NCI-H2196 treated with DMSO at 0.1 percent for 48 hours (cell line): Measurements from ENCODE around the gene VKORC1L1.
"Not testable (repeated sequence)": the region's sequence is repeated elsewhere in the genome, so short reads cannot be mapped to it uniquely, and the experiment has no call there.

ENCODE experiments used
- DNase-seq: peaks from one replicate; lab custom pipeline; 2025; ENCODE audit not compliant: unreplicated experiment; lab: John Stamatoyannopoulos, UW

VKORC1L1 gene

DNA sequence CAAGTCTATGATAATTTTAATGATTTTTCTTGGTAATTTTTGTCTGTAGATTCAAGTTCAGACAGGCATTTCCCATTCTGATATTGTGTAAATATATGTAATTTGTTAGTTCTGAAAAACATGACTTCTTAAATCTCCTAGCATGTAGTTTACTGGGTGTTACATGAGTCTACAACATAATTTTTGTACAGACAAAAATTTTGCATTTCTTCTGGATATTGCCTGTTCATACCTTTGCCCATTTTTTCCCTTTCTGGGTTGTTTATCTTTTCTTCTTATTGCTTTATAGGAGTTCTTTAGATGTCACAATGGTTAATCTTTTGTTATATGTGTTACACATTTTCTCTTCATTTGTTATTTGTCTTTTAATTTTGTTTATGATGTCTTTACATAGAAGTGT is 12.1 kb downstream of the VKORC1L1 start:
- not testable (repeated sequence) for DNase-seq

DNA sequence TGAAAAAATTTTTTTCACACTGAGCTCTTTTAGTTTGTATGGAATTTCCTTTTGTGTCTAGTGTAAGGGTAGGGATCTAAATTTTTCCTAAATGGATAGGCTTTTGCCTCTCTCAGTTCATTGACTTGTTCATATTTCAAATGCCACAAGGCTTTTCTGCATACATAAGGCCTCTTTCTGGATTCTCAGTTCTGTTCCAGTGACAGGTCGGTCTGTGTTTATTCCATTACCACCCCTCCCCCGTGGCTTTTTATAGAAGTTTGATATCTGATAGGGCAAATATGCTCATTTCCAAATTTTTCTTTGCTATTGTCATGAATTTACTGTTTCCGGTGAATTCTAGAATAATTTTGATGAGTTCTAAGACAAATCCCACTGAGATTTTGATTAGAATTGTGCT is 12.7 kb downstream of the VKORC1L1 start:
- DNase-seq = not testable (repeated sequence)

DNA sequence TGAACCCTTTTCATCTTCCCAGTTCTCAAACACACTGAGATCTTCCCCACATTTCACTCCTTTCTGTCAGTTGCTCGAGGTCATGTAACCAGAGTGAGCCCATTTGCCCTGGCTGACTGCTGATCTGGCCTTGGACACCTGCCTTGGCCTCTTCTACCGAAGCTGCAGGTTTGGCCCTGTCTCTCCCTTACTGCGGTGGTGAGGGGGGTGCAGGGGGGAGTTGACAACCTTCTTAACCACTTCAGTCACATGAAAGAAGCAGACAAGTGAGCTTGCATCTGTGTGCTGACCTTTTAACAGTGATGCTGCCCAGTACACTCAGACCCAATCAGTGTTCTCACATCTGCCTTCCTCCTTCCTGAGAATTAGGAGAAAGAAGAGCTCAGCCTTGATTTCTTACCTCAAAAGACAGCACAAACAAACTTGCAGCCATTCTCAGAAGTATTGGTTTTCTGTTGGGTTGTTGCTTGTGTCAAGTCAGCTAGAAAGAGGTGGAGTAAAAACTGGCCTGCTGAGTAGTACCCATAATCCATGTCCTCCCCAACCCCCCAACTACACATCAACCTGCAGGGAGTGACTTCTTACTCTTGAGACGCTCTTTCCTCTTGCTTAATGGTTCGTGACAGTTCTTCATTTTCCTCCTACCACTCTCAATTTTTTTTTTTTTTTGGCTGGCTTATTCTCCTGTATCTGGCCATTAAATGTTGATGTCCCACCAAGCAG is 15.7 kb downstream of the VKORC1L1 start:
- not testable (repeated sequence) for DNase-seq

DNA sequence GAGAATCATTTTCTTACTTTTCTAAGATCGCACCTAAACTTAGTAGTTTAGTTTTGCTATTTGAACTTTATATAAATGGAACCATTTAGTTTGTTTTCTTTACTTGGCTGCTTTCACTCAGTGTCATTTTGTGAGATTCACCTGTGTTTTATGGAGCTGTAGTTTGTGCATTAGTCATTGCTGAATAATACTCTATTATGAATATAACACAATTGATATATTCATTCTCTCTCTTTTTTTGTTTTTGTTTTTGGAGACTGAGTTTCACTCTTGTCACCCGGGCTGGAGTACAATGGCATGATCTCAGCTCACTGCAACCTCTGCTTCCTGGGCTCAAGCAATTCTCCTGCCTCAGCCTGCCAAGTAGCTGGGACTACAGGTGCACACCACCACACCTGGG is 16.8 kb downstream of the VKORC1L1 start:
- not testable (repeated sequence) for DNase-seq

DNA sequence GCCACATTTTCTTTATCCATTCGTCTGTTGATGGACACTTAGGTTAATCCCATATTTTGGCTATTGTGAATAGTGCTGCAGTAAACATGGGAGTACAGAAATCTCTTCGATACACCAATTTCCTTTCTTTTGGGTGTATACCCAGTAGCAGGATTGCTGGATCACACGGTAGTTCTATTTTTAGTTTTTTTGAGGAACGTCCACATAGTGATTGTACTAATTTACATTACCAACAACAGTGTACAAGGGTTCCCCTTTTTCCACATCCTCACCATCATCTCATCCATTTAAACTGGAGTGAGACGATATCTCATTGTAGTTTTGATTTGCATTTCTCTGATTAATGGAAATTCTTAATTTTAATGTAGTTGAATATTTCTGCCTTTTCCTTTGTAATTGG is 19.3 kb downstream of the VKORC1L1 start:
- DNase-seq = no peak

DNA sequence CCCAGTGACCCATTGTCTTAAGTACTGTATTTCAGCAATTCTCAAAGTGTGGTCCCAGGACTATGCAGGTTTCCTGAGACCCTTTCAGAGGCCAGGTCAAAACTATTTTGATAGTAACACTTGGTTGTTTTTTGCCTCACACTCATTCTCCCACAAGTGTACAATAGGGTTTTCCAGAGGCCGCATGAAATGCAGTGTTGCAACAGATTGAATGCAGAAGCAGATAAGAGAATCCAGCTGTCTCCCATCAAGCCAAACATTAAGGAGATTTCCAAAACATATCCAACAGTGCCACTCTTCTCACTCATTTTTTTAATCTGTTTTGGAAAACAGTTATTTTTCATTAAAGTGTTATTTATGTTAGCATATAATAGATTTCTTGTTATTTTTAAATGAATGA is 20.0 kb downstream of the VKORC1L1 start:
- no peak for DNase-seq

DNA sequence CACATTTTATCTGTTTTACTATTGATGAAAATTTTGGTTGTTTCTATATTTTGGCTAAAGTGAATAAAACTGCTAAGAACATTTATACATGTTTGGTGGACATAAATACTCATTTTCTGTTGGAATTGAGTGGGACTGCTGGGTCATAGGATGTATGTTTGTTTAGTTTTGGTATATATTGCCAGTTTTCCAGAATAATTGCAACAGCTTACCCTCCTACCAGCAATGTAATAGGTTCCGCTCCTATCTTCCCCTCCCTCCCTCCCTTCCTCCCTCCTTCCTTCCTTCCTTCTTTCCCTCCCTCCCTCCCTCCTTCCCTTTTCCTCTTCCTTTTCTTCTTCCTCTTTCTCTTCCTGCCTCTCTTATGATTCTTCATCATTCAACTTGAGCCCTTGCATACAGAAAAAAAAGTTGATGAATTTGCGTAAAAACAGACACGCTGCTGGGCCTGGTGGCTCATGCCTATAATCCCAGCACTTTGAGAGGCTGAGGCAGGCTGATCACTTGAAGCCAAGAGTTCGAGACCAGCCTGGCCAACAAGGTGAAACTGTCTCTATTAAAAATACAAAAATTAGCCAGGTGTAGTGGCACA is 23.5 kb downstream of the VKORC1L1 start:
- DNase-seq = no peak

DNA sequence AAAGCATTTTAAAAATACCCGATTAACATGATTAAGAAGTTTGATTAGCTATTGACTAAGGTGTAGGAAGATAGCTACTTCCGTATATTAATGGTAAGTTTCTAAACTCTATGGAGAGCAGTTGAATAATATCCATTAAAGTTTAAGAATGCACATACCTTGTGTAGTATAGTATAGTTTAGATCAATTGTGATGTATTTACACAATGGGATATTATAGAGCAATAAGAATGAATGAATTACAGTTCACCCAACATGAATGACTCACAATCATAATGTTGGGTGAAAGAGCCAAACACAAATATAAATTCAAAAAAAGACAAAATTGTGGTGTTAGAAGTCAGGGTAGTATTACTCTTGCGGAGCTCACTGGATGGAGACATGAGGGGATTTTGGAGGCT is 24.4 kb downstream of the VKORC1L1 start:
- not testable (repeated sequence) for DNase-seq

DNA sequence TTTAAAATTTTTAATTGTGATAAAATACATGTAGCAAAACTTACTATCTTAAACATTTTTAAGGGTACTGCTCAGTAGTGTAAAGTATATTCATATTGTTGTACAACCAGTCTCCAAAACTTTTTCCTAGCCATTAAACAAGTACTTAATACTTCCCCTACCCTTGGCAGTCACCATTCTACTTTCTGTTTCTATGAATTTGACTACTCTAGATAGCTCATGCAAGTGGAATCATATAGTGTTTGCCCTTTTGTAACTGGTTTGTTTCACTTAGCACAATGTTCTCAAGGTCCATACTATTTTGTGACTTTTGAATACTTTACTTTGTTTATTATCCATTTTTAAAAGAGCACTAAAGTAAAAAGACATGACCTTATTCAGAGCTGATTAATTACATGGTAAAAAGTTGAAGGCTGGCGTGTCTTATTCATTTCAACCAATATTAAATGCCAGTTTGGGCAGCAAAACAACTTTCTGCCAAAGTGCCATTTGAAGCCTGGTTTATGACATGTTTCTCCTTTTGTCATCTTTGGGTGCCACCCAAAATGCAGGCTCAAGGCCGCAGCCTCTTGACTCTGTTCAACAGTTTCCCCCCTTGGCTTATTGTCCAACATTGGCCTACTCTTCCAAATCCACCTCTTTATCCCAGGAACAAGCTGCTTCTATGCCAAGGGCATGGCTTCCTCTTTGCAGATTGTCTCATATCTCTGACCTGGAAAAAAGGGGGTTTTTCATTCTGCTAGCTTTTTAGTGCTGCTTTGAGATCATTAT is 26.0 kb downstream of the VKORC1L1 start:
- not testable (repeated sequence) for DNase-seq

DNA sequence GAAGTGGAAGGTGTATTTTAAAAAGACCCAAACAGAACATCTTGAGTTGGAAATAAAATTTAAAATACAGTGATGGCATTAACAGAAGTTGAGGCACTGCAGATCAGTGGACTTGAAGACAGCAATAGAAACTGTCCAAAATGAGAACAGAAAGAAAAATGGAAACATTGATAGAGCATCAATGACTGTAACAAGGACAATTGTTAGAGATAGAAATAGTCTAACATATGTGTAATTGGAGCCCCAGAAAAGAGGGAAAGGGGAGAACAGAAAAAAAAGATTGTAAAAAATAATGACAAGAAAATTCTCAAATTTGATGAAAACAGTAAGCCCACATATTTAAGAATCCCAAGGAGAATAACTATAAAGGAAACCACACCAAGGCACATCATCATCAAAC is 29.4 kb downstream of the VKORC1L1 start:
- DNase-seq = no peak

DNA sequence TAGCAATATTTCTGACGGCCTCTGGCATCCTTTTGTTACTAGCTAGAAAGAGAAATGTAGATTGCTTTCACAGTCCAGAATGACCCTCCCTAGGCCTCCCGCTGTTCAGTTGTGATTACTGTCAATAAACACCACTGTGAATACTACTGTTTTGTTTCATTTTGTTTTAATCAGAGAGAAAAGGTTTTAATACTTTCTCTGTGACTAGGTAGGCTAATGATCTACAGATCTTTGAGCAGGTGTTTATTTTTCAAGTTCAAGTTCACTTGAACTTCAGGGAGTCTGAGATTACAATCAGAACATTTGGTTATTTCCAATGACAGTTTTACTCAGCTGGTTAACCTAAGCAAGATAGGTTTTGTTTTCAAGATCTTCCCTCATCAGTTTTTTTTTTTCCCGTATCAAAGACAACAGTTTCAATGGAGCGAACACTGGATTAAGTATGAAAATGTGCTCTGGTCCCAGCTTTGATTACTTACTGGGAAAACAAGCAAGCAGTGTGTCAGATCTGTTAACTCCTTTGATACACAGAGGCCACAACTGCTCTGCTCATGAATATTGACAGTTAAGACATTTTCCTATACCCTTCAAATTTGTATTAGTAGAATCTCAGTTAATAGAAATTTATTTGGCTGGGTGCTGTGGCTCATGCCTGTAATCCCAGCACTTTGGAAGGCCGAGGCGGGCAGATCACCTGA is 34.8 kb downstream of the VKORC1L1 start:
- no peak for DNase-seq

DNA sequence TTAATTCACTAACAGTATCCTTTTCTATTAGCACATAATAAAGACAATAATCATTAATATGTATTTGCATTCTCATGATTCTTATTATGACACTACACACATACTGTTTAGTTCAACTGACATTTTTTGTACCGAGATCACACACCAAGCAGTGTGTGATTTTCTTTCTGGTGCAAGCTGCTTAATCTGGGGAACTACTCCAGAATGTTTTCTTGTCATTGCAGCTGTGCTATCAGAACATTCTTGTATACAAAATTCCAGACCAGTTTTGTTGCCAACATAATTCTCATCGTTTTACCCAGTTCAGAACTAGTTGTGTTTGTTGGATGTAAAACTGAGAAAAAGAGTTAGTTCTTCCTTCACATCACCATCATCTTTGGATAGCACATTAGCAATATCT is 37.4 kb downstream of the VKORC1L1 start:
- no peak for DNase-seq

DNA sequence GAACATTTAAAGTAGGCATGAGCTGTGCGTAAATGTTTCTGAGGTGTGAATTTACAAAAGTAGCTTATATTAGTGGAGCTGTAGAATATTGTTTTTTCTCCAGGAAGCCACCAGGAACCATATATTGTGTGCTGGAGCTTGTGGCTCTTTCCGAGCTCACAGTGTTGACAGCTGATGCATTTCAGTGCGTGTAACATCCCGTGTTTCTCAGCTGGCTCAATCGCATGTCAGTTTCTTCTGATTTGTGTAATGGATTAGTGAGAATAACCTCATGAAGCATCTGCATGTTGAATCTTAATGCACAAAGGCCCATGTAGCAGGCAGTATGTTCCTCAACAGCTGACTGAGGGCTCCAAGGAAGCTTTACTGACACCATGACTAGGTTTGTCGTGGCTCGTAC is 39.4 kb downstream of the VKORC1L1 start:
- no peak for DNase-seq

DNA sequence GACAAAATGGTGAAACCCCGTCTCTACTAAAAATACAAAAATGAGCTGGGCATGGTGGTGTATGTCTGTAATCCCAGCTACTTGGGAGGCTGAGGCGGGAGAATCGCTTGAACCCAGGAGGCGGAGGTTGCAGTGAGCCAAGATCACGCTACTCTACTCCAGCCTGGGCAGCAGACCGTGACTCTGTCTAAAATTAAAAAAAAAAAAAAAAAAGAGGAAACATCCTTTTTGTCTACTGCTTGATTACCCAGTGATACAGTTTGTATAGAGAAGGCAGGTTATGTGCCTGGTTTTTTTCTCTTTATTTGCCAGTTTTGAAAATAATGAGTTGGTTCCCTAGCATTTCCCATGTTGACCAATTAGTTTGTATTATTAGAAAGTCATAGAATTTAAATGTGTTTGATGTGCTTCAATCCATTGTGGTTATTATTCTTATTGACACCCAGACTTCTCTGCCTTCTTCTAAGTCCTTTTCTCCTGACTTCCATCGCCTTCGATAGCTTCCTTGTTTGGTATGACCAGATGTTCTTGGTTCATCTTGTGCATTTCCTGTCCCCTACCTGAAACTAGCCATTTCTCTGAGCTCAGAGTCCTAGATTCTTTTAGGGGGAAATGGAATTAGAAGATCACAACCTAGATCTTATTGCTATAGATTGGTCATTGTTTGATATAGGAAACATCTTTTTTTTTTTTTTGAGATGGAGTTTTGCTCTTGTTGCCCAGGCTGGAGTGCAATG is 43.2 kb downstream of the VKORC1L1 start:
- DNase-seq = no peak

DNA sequence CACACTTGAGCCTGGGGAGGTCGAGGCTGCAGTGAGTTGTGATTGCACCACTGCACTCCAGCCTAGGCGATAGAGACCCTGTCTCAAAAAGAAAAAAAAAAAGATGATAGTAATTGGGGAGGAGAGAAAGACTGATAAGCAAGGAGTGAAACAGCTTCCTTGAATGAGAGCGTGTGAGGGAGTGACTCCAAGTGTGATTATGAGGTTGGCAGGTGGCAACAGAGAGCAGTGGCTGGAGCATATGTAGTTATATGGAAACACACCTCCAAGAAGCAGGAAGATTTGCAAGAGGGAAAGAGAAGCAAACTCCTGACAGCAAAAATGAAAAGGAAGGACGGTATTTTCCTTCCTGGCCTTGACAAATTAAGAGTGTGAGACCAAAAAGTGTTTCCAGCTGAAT is 50.4 kb downstream of the VKORC1L1 start:
- no peak for DNase-seq

DNA sequence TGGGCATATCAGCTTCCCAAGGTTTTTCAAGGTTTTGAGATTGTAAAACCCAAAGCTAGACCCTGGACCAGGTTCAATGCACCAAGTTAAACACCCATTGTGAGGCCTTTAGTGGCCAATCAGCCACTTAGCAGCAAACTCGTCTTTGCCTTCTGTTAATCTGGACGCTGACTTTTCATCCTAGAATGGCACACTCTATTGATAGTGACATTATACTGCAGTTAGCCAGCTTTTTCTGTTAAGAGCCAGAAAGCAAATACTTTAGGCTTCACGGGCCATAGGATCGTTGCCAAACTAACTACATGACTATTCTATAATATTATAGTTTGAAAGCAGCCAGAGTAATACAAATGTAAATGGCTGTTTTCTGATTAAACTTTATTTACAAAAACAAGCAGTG is 51.3 kb downstream of the VKORC1L1 start:
- DNase-seq = no peak

DNA sequence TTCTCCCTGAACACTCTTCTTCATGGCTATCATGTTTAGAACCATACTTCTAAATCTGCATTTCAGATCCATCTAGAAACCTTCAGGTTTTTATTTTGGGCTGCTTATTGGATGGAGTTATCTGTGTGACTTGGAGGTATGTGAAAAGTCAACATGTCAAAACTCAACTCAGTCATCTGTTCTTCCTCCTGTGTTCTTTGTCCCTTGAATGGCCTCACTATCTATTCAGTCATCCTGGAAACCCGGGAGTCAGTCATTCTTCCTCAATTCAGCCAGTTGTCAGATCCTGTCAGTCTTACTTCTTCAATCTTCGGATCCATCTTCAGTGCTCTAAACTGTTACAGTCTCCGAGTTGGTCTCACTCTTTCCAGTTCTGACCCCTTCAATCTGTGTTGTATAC is 52.2 kb downstream of the VKORC1L1 start:
- DNase-seq = no peak

DNA sequence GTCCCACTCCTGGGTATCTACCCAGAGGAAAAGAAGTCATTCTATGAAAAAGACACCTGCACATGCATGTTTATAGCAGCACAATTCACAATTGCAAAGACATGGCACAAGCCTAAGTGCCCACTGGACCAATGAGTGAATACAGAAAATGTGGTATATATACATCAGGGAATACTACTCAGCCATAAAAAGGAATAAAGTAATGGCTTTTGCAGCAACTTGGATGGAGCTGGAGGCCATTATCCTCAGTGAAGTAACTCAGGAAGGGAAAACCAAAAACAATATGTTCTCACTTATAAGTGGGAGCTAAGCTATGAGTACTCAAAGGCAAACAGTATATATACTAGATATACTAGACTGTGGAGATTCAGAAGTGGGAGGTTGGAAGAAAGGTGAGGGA is 53.7 kb downstream of the VKORC1L1 start:
- DNase-seq = no peak

DNA sequence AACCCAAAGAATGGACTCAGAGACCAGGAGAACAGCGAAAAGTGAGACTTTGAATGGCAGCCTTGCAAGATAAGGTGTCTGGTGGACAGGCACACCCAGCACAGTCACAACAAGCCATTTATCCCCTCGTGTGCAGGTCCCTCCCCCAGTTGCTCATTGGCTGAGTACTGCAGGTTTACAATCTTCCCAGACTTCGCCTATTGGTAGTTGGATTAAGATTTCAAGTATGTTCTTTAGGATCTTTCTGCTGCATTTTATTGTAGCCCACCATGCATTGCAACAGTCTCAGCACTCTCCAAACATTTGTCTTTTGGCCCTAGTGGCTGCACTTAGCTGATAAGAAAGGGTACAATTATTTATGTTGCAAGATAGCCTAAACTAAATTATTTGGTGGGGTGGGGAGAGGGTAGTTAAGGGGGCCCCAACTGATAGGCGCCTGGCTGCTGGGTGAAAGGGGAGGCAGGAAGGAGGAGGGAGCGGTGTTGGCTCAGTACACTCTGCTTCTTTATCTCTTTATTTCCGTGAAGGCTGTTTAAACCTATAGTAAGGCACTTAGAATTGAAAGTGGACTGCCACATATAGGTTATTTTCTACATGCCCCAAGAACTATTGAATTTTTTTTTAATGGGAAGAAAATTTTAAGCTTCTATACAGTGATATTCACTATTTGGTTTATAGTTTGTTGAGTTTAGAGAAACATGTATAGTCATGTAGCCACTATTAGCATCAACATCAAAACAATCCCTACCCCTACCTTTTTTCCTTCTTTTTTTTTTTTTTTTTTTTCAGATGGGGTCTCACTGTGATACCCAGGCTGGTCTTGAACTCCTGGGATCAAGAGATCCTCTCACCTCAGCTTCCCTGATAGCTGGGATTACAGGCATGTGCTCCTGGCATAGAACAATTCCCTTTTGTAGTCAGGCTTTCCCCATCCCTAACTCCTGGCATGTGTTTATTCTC is 54.9 kb downstream of the VKORC1L1 start:
- no peak for DNase-seq

DNA sequence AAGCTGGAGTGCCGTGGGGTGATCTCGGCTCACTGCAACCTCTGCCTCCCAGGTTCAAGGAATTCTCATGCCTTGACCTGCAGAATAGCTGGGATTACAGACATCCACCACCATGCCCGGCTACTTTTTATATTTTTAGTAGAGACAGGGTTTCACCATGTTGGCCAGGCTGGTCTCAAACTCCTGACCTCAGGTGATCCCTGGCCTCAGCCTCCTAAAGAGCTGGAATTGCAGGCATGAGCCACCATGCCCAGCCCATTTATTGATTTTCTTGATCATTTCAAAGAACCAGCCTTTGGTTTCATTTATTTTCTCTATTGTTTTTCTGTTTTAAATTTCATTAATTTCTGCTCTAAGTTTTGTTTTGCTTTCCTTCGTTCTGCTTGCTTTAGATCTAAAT is 58.8 kb downstream of the VKORC1L1 start:
- no peak for DNase-seq
